DND-41 (cell line): ENCODE data around the gene ALKAL2.

Source experiments
- ATAC-seq: fragments of 200-7000 bp; cut with Tn5 transposase; 3 replicates; pipeline ENCODE4 v1.9.1; 2021; ENCODE audit warnings: low read depth; ENCODE audit not compliant: insufficient read depth
- DNase-seq: peaks from one replicate; pipeline ENCODE4 v3.0.0-alpha.2; 2020
- H2AFZ ChIP-seq: 2 replicates; pipeline ENCODE4 v1.6.0; 2012; ENCODE audit warnings: low read depth, low read length
- H3K27ac ChIP-seq: 2 replicates; pipeline ENCODE4 v1.5.1; 2012; ENCODE audit warnings: low read length, inconsistent platforms
- H3K27me3 ChIP-seq: fragments of 200-600 bp; sonication (generic); 2 replicates; pipeline ENCODE4 v1.6.0; 2012; ENCODE audit warnings: low read length, mild to moderate bottlenecking, inconsistent platforms; ENCODE audit not compliant: insufficient read depth, poor library complexity
- H3K36me3 ChIP-seq: 2 replicates; pipeline ENCODE4 v1.5.1; 2012; ENCODE audit warnings: low read length, inconsistent platforms; ENCODE audit not compliant: insufficient read depth
- H3K4me1 ChIP-seq: 2 replicates; pipeline ENCODE4 v1.5.1; 2012; ENCODE audit warnings: mild to moderate bottlenecking, low read length; ENCODE audit not compliant: insufficient read depth
- H3K4me2 ChIP-seq: 2 replicates; pipeline ENCODE4 v1.6.0; 2012; ENCODE audit warnings: mild to moderate bottlenecking, moderate library complexity, low read length, inconsistent platforms; ENCODE audit not compliant: insufficient read depth
- H3K4me3 ChIP-seq, 2 experiments: fragments of 200-600 bp in 1 of 2; shearing (Covaris generic) in 1 of 2; 2 replicates each; pipeline ENCODE4 v1.5.1; 2012 to 2016; ENCODE audit warnings: inconsistent platforms in 2 of 2, low read length in 2 of 2, mild to moderate bottlenecking in 2 of 2, low read depth in 1 of 2, moderate library complexity in 1 of 2
- H3K79me2 ChIP-seq: 2 replicates; pipeline ENCODE4 v1.6.0; 2012; ENCODE audit warnings: low read length, inconsistent platforms; ENCODE audit not compliant: insufficient read depth
- H3K9ac ChIP-seq: 2 replicates; pipeline ENCODE4 v1.6.0; 2012; ENCODE audit warnings: low read depth, mild to moderate bottlenecking, inconsistent platforms, low read length, moderate library complexity
- H3K9me3 ChIP-seq: 2 replicates; pipeline ENCODE4 v1.5.1; 2012; ENCODE audit warnings: low read length, moderate library complexity, mild to moderate bottlenecking, inconsistent platforms; ENCODE audit not compliant: insufficient read depth, severe bottlenecking
- H4K20me1 ChIP-seq: 2 replicates; pipeline ENCODE4 v1.6.0; 2012; ENCODE audit warnings: low read length; ENCODE audit not compliant: insufficient read depth
- EZH2 ChIP-seq: IDR thresholded peaks from 3 replicates; pipeline ENCODE4 v1.6.1; 2012; ENCODE audit warnings: borderline replicate concordance, low read depth, mild to moderate bottlenecking, moderate library complexity, low read length, inconsistent platforms; ENCODE audit not compliant: severe bottlenecking
- TF ChIP-seq, protein P1 (sequence below): IDR thresholded peaks from 2 replicates; pipeline ENCODE4 v1.5.1; 2012; ENCODE audit warnings: borderline replicate concordance, low read length, moderate library complexity, mild to moderate bottlenecking; ENCODE audit not compliant: poor library complexity, severe bottlenecking; ENCODE audit errors: extremely low read depth

ALKAL2 gene

GRCh38 chr2:328761-329160, 40.9 kb upstream of the ALKAL2 start:
- Histone ChIP-seq H3K79me2 (no peaks in the 10 kb centered on the region), H3K27ac (no peak overlapping the region), H3K9me3 (no peaks in the 10 kb centered on the region), H3K4me3 (no peak overlapping the region), H3K4me2 (no peak overlapping the region), H2AFZ (no peak overlapping the region), H3K4me1 (no peaks in the 10 kb centered on the region), H4K20me1 (no peaks in the 10 kb centered on the region), H3K27me3 (no peaks in the 10 kb centered on the region), H3K36me3 (no peaks in the 10 kb centered on the region), H3K9ac (no peak overlapping the region)
- ATAC-seq = no peak
- TF ChIP-seq, protein P1, sequence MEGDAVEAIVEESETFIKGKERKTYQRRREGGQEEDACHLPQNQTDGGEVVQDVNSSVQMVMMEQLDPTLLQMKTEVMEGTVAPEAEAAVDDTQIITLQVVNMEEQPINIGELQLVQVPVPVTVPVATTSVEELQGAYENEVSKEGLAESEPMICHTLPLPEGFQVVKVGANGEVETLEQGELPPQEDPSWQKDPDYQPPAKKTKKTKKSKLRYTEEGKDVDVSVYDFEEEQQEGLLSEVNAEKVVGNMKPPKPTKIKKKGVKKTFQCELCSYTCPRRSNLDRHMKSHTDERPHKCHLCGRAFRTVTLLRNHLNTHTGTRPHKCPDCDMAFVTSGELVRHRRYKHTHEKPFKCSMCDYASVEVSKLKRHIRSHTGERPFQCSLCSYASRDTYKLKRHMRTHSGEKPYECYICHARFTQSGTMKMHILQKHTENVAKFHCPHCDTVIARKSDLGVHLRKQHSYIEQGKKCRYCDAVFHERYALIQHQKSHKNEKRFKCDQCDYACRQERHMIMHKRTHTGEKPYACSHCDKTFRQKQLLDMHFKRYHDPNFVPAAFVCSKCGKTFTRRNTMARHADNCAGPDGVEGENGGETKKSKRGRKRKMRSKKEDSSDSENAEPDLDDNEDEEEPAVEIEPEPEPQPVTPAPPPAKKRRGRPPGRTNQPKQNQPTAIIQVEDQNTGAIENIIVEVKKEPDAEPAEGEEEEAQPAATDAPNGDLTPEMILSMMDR = no peak
- no peak for TF ChIP-seq EZH2
- DNase-seq = no peak

DNA sequence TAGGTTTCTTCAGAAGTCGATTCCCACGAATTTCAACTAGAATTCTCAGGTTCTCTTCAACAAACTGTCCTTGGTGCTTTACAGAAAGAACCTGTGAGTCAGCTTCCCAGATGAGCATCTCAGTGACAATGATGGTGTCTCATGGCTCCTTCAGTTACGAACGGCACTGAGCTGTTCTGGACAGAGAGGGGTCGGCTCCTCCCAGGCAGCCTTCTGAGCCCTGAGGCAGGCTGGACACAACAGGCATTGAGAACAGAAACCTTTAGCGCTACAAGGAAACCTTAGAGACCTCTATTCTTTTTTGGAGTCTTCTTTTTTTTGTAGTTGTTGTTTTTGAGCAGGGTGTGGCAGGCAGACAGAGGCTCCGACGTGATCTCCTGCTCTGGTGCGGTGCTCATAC, 35.1 kb upstream of the ALKAL2 start:
- no peaks in the 10 kb centered on the region for H3K4me1 ChIP-seq
- H3K4me3 ChIP-seq = no peak overlapping the region
- no peak overlapping the region for H3K9ac ChIP-seq
- no peak overlapping the region for H3K4me2 ChIP-seq
- no peaks in the 10 kb centered on the region for H3K27me3 ChIP-seq
- no peaks in the 10 kb centered on the region for H3K36me3 ChIP-seq
- H2AFZ ChIP-seq = no peak overlapping the region
- no peaks in the 10 kb centered on the region for H3K9me3 ChIP-seq
- no peak for DNase-seq
- ATAC-seq = no peak
- no peak overlapping the region for H3K27ac ChIP-seq
- TF ChIP-seq EZH2 = no peak
- TF ChIP-seq, protein P1 = no peak
- no peaks in the 10 kb centered on the region for H3K79me2 ChIP-seq
- no peaks in the 10 kb centered on the region for H4K20me1 ChIP-seq

DNA sequence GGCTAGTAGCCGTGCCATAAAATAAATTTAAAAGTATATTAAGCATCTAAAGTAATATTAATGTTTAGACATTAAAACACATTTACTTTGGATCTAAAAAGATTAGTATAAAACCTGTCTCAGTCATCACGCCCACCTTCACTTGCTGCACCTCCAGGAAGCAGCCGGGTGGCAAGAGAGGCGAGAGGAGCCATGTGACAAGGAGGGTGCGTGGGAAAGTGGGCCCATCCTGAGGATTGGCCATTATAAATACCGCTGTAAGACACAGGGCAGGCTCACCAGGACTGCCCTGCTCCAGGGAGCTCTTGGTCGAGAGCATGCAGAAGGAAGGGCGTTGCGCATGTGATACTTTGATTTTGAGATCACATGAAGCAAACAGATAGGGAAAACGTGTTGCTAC, 34.4 kb upstream of the ALKAL2 start:
- Histone ChIP-seq H3K9me3 (no peaks in the 10 kb centered on the region), H3K4me3 (no peak overlapping the region), H2AFZ (no peak overlapping the region), H3K4me2 (no peak overlapping the region), H3K27ac (no peak overlapping the region), H4K20me1 (no peaks in the 10 kb centered on the region), H3K79me2 (no peaks in the 10 kb centered on the region), H3K27me3 (no peaks in the 10 kb centered on the region), H3K36me3 (no peaks in the 10 kb centered on the region), H3K4me1 (no peaks in the 10 kb centered on the region), H3K9ac (no peak overlapping the region)
- DNase-seq (no peak), ATAC-seq (no peak)
- TF ChIP-seq EZH2 = no peak
- TF ChIP-seq, protein P1 = no peak

- no peaks in the 10 kb centered on the region for H3K4me1 ChIP-seq
- no peaks in the 10 kb centered on the region for H3K36me3 ChIP-seq
- H3K9ac ChIP-seq = no peak overlapping the region
- no peaks in the 10 kb centered on the region for H3K79me2 ChIP-seq
- H3K9me3 ChIP-seq = no peaks in the 10 kb centered on the region
- no peak overlapping the region for H3K27ac ChIP-seq
- DNase-seq (no peak), ATAC-seq (no peak)
- H3K27me3 ChIP-seq = no peaks in the 10 kb centered on the region
- TF ChIP-seq, protein P1 = no peak
- no peak for TF ChIP-seq EZH2
- H3K4me2 ChIP-seq = no peak overlapping the region
- H3K4me3 ChIP-seq = no peak overlapping the region
- no peaks in the 10 kb centered on the region for H4K20me1 ChIP-seq
- no peak overlapping the region for H2AFZ ChIP-seq
These were observed 32.7 kb upstream of the ALKAL2 start for GRCh38 chr2:320561-320960.
